ENCODE data around the gene DNAJC5.
"Not testable (repeated sequence)": the region's sequence is repeated elsewhere in the genome, so short reads cannot be mapped to it uniquely, and the experiment has no call there.

Gene DNAJC5

DNA sequence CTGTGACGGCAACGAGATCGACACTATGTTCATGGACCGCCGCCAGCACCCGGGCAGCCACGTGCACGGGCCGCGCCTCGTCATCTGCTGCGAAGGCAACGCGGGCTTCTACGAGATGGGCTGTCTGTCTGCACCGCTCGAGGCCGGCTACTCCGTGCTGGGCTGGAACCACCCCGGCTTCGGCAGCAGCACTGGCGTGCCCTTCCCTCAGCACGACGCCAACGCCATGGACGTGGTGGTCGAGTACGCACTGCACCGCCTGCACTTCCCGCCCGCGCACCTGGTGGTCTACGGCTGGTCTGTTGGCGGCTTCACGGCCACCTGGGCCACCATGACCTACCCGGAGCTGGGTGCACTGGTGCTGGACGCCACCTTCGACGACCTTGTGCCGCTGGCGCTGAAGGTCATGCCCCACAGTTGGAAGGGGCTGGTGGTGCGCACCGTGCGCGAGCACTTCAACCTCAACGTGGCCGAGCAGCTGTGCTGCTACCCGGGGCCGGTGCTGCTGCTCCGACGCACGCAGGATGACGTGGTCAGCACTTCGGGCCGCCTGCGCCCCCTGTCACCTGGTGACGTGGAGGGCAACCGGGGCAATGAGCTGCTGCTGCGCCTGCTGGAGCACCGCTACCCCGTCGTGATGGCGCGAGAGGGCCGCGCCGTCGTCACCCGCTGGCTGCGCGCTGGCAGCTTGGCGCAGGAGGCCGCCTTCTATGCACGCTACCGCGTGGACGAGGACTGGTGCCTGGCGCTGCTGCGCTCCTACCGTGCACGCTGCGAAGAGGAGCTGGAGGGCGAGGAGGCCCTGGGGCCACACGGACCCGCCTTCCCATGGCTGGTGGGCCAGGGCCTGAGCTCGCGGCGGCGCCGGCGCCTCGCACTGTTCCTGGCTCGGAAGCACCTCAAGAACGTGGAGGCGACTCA is 32.7 kb upstream of the DNAJC5 start:
- no peak for DNase-seq

DNA sequence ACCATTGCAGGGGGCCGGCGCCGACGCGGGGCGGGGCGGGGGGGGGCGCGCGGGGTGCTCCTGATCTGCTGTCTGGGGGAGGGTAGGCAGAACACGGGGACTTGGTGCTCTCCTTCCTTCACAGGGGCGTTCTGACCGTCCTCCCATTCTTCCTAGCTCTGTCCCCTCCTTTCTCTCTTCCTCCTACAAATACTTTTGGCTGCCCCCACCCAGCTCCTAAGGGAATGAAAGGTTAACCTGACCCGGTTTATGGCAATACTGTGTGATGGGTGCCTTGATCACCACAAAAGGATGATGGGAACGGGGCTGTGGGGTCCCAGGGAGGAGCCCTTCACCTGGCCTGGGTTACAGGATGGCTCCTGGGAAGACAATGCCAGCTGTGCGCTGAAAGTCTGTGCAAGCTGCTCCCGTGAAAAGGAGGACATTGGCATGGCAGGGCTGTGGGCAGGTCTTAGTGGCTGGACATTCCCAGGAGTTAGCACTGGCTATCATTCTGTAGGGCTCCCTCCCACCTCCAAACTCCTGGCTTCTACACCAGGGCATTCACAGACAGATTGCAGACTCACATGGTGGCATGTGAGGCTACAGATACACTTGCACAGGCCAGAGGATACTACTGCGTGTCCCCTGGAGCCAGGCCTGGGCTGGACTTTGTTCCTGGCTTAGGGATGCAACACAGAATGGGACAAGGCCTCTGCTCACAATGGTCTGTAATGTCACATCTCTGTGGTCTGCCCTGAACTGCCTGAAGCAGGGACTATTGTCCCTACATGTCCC is 31.7 kb upstream of the DNAJC5 start:
- DNase-seq, result no peak

DNA sequence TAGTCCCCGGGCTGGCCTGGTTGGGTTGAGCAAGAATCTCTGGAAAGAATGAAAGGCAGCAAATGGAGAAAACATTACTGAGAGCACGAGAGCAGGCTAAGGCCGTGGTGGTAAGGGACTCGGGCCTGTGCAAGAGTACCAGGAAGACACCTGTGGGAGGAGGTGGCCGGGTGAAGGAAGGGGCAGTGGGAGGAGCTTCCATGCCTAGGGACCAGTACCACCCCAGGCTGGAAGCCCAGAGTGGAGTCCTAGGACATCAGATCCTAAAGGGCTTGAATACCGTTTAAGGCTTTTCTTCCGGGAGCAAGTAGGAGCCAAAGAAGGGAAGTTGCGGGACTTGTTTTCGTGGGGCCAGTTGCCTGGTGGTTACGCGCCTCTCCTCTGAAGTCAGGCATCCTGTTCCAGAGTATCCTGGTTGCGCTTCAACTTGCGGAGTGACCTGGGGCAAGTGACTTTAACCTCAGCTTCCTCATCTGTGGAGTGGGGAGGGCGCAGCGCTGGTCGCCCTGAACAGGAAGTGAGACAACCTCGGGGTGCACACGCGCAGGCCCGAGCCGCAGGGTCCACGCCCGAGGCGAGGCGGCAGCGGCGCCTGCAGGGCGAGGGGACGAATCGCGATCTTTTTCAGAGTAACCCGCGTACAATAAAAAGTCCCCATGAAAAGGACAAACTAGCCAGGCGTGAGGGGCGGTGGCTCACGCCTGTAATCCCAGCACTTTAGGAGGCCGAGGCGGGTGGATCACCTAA is 31.0 kb upstream of the DNAJC5 start:
- peak; percentile 71 for DNase-seq

DNA sequence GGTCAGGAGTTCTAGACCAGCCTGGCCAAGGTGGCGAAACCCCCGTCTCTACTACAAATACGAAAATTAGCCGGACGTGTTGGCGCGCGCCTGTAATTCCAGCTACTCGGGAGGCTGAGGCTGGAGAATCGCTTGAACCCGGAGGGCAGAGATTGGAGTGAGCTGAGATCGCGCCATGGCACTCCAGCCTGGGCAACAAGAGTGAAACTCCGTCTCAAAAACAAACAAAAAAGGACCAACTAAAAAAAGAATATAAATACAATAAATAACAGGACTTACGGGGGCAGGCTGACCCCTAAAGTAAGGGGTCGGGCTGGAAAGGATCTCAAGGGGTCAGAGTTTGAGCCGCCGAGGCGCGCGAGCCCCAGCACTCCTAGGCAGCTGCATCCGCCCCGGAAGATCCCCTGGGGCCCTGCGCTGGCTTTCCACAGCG is 30.4 kb upstream of the DNAJC5 start:
- no peak for DNase-seq

DNA sequence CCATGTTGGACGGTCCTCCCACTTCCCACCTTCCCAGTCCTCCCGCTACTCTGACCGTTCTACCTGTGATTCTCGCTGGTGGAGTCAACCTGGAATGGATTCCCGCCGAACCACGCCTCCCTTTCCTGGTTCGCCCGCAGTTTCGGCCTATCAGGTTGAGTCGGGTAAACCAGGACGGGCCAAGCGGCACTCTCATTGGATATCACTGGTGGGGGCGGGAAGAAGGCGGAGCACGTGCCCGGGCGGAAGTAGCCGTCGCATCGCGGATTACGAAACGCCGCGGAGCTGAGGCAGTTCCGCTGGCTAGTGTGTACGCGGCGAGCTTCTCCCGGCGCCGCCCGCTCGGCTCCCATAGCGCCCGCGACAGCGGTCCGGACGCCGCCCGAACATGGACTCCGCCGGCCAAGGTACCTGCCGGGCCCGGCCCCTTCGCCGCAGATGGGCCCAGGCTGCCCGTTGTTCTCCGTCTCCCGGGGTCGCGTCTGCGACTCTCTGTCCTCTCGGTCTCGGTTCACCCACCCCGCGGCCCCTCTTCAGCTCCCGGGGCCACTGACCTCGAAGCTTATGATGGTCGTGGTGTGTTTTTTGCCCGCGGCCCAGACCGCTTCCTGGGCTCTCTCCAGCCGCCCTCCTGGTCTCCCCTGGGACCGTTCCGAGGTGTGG is 29.8 kb upstream of the DNAJC5 start, which contains the start of gene TPD52L2:
TSS of gene TPD52L2 (plus strand) at position 293 of the 663 bp plus-strand sequence. CDS start at position 389, 96 bp downstream.
- DNase-seq, result peak; percentile 98

DNA sequence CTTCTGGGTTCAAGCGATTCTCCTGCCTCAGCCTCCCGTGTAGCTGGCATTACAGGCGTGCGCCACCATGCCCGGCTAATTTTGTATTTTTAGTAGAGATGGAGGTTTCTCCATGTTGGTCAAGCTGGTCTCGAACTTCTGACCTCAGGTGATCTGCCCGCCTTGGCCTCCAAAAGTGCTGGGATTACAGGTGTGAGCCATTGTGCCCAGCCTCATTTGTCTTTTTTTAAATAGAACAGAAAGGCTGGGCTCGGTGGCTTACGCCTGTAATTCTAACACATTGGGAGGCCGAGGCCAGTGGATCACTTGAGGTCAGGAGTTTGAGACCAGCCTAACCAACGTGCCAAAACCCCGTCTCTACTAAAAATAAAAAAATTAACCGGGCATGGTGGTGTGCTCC is 27.9 kb upstream of the DNAJC5 start:
- not testable (repeated sequence) for DNase-seq

DNA sequence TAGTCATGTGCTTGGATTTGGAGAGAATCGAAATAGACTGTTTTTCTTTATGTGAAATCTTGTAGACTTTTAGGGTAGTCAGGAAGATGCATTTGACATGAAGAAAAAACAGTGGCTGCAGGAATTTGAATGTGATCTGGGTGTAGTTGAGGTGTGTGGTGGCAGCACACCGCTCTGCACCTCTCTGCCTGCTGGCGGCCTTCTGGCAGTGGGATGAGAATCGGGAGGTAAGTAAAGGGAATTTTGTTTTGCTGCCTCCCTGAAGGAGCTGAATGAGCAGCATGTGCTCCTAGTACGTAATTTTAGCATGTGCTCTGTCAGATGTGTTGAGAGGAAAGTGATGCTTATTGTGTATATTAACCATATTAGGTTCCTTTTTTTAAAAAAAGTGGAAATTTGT is 26.7 kb upstream of the DNAJC5 start:
- no peak for DNase-seq

DNA sequence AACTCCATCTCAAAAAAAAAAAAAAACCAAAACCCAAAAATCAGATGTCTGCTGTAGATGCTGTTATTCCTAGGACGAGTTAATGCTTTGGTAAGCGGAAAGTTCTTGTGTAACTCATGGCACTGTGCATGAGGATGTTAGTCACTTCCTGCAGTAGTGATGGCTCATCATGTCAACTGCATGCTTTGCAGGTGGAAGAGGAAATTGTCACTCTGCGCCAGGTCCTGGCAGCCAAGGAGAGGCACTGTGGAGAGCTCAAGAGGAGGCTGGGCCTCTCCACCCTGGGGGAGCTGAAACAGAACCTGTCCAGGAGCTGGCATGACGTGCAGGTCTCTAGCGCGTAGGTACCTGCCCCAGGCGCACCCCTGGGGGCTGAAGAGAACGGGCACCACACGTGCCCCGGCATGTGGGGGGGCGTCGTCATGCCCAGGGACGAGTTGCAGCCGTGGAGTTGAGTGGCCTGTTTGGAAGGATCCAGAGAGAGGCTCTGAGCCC is 21.4 kb upstream of the DNAJC5 start:
- no peak for DNase-seq

DNA sequence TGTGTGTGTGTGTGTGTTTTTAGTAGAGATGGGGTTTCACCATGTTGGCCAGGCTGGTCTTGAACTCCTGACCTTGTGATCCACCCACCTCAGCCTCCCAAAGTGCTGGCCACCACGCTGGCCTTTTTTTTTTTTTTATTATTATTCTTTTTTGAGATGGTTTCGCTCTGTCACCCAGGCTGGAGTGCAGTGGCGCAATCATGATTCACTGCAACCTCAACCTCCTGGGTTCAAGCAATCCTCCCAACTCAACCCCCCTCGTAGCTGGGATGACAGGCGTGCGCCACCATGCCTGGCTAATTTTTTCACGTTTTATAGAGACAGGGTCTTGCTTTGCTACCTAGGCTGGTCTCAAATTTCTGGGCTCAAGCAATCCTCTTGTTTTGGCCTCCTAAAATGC is 20.7 kb upstream of the DNAJC5 start:
- not testable (repeated sequence) for DNase-seq

DNA sequence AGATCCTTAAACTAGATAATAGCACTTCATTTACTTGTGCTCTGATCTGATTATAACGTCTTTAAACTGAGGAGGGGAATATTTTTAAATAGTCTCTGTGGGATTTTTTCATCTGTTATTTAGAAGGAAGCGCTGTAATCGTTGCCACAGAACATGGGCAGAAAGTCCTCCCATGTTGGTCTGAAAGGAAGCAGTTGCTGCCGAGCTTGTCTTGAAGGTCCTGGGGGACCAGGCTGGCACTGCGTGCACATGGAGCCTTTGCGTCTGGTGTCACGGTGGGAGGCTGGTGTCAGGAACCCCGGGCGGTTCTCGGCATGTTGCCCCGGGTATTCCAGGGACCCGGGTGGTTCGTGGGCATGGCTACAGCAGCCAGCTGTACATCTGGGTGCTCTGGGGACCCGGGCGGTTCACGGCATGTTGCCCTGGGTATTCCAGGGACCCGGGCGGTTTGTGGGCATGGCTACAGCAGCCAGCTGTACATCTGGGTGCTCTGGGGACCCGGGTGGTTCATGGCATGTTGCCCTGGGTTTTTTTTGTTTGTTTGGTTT is 18.4 kb upstream of the DNAJC5 start:
- DNase-seq, result no peak

DNA sequence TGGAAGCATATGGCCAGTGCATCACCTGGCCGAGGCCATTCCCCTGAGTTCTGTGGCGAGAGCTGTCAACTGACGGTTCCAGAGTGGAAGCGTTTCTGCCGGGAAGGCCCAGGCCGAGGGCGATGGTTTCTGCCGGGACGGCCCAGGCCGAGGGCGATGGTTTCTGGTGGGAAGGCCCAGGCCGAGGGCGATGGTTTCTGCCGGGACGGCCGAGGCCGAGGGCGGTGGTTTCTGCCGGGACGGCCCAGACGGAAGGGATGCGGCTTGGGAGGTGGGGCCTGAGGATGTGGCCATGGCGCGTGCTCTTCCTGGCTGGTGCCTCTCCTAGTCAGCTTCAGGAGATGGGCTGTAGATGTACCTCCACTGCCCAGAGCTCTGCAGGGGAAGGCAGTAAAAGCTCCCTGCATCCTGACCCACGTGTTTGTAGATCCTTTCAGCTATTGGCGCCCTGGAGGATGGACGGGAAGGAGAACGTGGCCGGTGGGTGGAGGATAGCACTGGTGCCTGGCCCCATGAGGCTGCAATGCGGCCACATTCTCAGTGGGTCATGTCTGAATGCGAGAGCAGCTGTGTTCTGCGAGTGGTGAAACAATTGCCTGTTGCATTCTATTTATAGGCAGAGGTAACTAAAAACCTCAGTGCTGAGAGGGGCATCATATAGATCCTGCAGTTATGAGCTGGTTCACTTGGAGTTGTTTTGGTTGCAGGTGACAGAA is 17.0 kb upstream of the DNAJC5 start:
- DNase-seq, result no peak

DNA sequence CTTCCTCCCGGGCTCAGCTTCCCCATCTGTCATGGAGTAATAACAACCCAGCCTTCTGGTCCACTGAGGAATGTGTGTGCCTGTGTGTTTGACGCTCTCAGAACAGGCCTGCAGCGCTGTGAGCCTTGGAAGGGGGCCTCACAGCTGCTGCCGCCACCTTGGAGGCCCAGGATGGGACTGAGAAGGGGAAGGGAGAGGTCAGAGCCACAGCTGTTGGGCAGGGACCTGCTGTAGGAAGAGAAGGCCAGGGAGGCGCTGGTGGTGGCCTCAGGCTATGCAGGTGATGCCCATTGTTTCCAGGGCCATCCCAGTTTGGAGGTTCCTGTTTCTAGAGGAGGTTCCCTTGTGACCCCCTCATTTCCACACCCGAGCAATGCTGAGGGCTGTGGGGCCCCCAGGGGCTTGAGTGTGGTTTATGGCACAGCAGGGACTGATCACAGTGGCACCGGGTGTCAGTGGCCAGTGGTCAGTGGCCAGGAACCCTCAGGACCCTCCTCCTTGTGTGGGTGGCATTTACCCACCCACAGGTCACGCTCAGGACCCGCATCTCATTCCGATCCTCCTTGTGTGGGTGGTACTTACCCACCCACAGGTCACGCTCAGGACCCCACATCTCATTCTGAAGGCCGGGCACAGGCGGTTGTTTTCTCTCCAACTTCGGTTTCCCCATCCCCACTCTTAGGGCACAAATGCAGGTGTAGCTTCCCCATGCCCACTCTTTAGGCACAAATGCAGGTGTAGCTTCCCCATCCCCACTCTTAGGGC is 15.8 kb upstream of the DNAJC5 start:
- DNase-seq, result no peak

DNA sequence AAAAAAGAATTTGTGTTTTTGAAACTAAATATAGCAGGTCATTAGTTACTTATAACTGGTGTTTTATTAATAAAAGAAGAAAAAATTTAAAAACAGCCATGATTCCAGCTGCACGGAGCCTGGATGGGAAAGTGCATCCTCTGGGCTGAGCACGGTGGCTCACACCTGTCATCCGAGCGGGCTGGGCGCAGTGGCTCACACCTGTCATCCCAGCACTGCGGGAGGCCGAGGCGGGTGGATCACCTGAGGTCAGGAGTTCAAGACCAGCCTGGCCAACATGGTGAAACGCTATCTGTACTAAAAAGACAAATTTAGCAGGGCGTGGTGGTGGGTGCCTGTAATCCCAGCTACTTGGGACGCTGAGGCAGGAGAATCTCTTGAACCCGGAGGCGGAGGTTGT is 14.0 kb upstream of the DNAJC5 start:
- not testable (repeated sequence) for DNase-seq

DNA sequence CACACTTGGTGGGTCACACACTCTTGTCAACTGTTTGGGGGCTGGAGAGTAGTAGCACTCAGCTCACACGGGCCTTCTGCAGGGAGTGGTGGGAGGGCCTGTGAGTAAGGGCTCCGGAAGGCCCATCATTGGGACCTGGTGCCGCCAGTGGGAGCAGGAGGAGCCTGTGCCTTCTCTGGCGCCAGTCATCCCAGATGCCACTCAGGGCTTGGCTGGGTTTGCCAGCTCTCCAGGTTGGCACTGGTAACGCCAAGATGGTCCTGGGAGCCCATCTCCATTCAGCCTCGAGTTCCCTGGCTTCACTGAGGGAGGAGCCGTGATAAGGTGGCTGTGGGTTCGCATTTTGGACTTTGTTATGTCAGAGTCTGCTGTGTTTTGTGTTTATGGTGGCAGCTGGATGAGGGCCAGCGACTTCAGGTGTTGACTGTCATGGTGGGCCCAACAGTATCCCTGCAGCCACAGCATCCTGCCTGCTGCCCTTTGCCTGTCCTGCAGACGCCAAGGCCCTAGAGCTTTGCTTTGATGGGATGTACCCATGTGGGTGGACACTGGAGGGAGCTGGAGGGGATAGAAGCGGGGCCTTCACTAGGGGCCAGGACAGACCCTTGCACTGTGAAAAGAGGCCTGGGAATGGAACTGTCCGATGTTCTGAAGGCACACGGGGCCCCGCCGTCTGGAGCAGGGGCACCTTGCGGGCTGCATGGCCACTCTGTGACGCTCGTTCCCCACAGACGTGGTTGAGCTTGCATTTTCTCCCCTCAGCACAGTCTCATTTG is 13.3 kb upstream of the DNAJC5 start:
- DNase-seq, result no peak

DNA sequence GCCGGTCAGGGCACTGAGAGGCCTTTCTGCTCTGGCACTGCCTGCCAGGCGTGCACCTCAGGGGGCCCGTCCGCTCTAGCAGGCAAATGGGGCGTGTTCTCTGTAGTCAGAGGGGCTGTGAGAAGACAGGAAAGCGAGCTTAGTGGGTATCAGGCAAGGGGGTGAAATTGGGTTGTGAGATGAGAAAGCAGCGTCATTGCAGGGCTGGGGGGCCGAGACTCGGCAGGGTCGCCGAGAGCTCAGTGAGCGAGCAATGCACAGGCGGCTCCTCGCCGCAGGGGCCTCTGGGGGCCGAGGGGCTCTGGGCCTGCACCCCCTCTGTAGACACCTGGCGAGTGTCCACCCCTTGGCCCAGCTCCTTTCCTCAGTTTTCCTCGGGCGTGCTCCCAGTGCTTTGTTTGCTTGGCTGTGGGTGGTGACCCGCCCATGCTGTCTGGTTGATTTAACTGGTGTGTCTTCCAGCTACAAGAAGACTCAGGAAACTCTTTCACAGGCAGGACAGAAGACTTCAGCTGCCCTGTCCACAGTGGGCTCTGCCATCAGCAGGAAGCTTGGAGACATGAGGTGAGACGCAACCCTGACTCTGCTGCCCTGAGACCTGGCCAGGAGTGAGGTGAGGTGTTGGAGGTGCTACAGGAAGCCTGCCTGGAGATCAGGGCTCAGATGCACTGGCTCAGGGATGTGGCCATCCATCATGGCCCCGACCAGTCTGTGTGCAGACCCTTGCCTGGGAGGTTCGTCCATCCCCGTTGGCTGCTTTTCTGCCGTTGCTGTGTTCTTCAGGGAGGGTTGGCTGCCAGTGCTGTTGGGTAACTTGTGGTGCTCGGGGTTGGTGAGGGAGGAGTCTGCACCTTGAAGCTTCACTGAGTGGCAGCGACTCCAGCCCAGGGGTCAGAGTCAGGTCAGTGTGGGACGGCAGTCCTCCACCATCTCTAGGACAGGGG is 12.4 kb upstream of the DNAJC5 start:
- DNase-seq, result no peak

DNA sequence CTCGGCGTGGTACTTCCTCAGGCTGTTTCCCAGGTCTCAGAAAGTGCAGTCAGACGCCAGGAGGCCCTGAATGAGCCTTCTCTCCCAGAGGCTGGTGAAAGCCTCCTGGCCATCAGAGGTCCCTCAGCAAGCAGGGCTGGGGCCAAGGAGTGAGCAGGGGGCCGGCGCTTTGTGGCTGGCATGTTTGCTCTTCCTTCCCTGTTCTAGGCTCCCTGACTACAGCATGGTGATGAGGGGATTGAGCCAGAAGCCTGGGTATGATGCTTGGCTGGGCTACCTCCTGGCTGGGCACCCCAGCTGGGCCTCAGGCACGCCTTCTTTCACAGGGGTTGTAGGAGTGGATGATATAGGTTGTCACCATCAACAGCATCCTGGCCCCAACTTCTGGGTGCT is 11.7 kb upstream of the DNAJC5 start:
- no peak for DNase-seq

DNA sequence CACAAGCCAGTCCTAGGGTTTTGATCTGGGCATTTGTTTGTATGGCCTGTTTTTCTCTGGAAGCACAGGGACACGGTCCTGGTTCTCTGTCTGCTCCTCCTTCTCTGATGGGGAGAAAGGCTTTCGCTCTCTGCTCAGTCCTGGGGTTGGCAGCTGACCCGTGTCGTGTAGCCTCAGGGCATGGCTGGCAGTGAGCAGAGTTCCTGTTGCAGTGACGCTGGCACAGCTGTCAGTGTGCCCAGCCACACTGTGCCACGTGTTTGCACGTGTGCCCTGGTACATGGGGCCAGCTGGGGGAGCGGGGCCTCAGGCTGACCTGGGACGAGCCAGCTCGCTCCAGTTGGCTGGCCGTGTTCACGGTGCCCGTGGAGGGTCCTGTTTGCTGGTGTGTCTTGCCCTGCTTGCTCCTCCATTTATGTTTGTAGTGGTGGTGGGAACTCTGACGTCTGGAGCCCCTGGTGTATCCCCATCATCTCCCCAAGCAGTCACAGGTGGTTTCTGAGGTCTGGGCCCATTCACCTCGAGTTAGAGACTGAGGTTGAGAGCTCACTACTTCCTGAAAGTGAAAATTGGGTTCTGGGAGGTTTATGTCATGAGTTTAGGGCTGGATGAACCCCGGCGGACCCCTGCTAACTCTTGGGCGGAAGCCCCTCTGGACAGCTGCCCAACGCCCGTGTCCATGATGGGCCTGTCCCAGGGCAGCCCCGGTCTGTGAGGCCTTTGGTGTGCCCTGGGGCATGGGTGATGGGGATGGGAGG is 10.2 kb upstream of the DNAJC5 start:
- no peak for DNase-seq

Data from effector CD4-positive, alpha-beta T cell (primary cell).